GM21528 (cell line): ENCODE data around the gene MBD3.

Experiments
- ATAC-seq: cut with Tn5 transposase; IDR thresholded peaks from one replicate; pipeline ENCODE4 v1.9.1; 2021; ENCODE audit warnings: mild to moderate bottlenecking, moderate library complexity; ENCODE audit not compliant: unreplicated experiment, low FRiP score

Gene MBD3

DNA sequence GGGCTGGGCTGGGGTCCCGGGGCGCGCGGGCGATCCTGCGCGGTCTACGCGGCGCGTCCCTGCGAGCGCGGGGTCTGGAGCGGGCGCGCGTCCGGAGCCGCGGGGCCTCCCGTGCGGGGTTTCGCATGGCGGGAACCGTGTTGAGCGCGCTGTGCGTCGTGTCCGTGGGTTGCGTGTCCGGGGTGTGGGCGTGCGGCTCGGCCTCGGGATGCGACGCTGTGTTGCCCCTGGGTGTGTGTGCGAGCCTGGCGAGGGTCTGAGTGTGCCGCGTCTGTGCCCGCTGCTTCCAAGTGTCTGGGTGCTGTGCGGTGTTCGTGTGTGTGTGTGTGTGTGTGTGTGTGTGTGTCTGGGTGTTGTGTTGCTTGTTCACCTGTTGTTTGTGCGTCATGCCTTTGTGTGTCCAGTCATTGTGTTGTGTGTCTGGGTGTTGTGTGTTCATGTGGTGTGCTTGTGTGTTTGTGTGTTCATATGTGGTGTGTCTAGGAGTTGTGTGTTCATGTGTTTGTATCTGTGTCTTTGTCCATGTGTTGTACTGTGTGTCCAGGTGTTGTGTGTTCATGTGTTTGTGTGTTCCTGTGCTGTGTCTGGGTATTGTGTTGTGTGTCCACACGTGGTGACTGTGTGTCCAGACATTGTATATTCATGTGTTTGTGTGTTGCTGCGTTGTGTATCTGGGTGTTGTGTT is 68.2 kb downstream of the MBD3 start:
- ATAC-seq, result no peak
